ENCODE measurements around the gene MYMX. TPM values are rescaled to one million over a fixed set of nuclear protein-coding genes. Genes with fewer than 3 reads are reported as not detected.

The MYMX gene
- total and polyA plus RNA-seq, 2 of the 13 experiments (the other 11 are each of a cell fraction or from before 2014, with no cell fraction given) = not detected

- TF ChIP-seq NR0B2 (CRISPR knock-in tag; IDR thresholded peaks at IDR 0.05) (peak; percentile 89), KAT7 (CRISPR knock-in tag; IDR thresholded peaks at IDR 0.05; ENCODE audit: borderline replicate concordance) (peak; percentile 82; the same call in 1 of the 2 replicates), ZNF691 (CRISPR knock-in tag; IDR thresholded peaks at IDR 0.05; ENCODE audit: borderline replicate concordance, low read depth) (no peak; the same call in 1 of the 2 replicates), STAT6 (CRISPR knock-in tag; IDR thresholded peaks at IDR 0.05; ENCODE audit: borderline replicate concordance) (peak; percentile 94; the same call in 1 of the 2 replicates), ARNTL (CRISPR knock-in tag; IDR thresholded peaks at IDR 0.05) (no peak), RFX1 (IDR thresholded peaks at IDR 0.05) (no peak), ZNF776 (CRISPR knock-in tag; IDR thresholded peaks at IDR 0.05) (peak; percentile 45), ZMYM2 (CRISPR knock-in tag; IDR thresholded peaks at IDR 0.05) (0 out of 2 replicates have a peak, but pooled peaks have one; percentile 51), REST (IDR thresholded peaks at IDR 0.05; ENCODE audit: borderline replicate concordance in 1 of 2, low read depth in 1 of 2, low read length in 2 of 2) (no peak; a peak in 1 of 4 replicates), ZBTB40 (IDR thresholded peaks at IDR 0.05) (no peak), ZBTB40 (CRISPR knock-in tag; IDR thresholded peaks at IDR 0.05) (0 out of 2 replicates have a peak, but pooled peaks have one; percentile 63)
These were observed 29.4 kb downstream of the MYMX start (continued) for GRCh38 chr6:44245912-44246662.
